HepG2 (cell line): ENCODE results near the gene POLH. TPM values are rescaled to one million over a fixed set of nuclear protein-coding genes. Genes with fewer than 3 reads are reported as not detected.

Source experiments
- ATAC-seq: fragments of 200-7000 bp; cut with Tn5 transposase; 3 replicates; pipeline ENCODE4 v1.9.1; 2020; ENCODE audit warnings: mild to moderate bottlenecking, moderate library complexity
- BruUV-seq: library from RNA; stranded (reverse); fragments of 400-500 nt; replicated peaks from 2 replicates; lab custom pipeline; 2021; lab: Mats Ljungman, UMichigan
- CTCF ChIA-PET: fragments of 300-600 bp; formaldehyde crosslinking; extraction: SDS; loops from one replicate; lab custom pipeline; 2021; ENCODE audit warnings: low total read pairs, inconsistent platforms, low intra/inter-chr PET ratio; lab: Yijun Ruan, JAX
- POLR2A ChIA-PET: fragments of 350-600 bp; sonication (Branson Sonifier 250); formaldehyde crosslinking; loops from one replicate; lab custom pipeline; 2020; ENCODE audit warnings: antibody characterized with exemption, inconsistent platforms; lab: Yijun Ruan, JAX
- DNase-seq: peaks from one replicate; pipeline ENCODE4 v3.0.0-alpha.2; 2015; ENCODE audit warnings: low spot score
- FAIRE-seq: peaks from 3 replicates; lab custom pipeline; 2011; peaks lifted over from hg19 to GRCh38; lab: Jason Lieb, UNC
- H2AFZ ChIP-seq: one replicate; pipeline ENCODE4 v1.6.1; 2011; ENCODE audit warnings: low read length, inconsistent platforms
- H3K27ac ChIP-seq: fragments of 300-600 bp; 3 replicates; pipeline ENCODE4 v1.8.0; 2011; ENCODE audit warnings: mixed run types, mild to moderate bottlenecking, mixed read lengths, low read length, inconsistent platforms; ENCODE audit not compliant: insufficient read depth; ENCODE audit errors: extremely low read length
- H3K27me3 ChIP-seq, 2 experiments: fragments of 200-600 bp in 1 of 2; 2 replicates in 1 of 2; 3 replicates in 1 of 2; pipeline versions ENCODE4 v1.6.0 to v1.8.0; 2011; ENCODE audit warnings: low read length in 2 of 2, mild to moderate bottlenecking in 2 of 2, moderate library complexity in 2 of 2, inconsistent platforms in 1 of 2; ENCODE audit not compliant: insufficient read depth in 2 of 2, control insufficient read depth in 1 of 2
- H3K36me3 ChIP-seq, 2 experiments: fragments of 200-600 bp in 1 of 2; replicated peaks in 1 of 2; 2 replicates in 1 of 2; 3 replicates in 1 of 2; pipeline versions ENCODE4 v1.5.1 to v1.8.0; 2011; ENCODE audit warnings: low read length in 2 of 2, inconsistent platforms in 1 of 2; ENCODE audit not compliant: insufficient read depth in 2 of 2, control insufficient read depth in 1 of 2
- H3K4me1 ChIP-seq: 2 replicates; pipeline ENCODE4 v1.5.1; 2012; ENCODE audit warnings: low read length, inconsistent platforms; ENCODE audit not compliant: insufficient read depth
- H3K4me2 ChIP-seq: 2 replicates; pipeline ENCODE4 v1.6.0; 2011; ENCODE audit warnings: low read depth, low read length, inconsistent platforms
- H3K4me3 ChIP-seq, 3 experiments: fragments of 200-600 bp in 1 of 3; sonication (generic), shearing (Covaris generic) in 1 of 3; replicated peaks in 1 of 3; 2 replicates each; pipeline ENCODE4 v1.5.1; 2011 to 2016; ENCODE audit warnings: low read length in 3 of 3, inconsistent platforms in 2 of 3, low read depth in 2 of 3, mild to moderate bottlenecking in 2 of 3, control low read depth in 1 of 3, mixed read lengths in 1 of 3; ENCODE audit not compliant: insufficient read depth in 1 of 3
- H3K79me2 ChIP-seq: one replicate; pipeline ENCODE4 v1.6.1; 2011; ENCODE audit warnings: low read length, inconsistent platforms; ENCODE audit not compliant: insufficient read depth
- H3K9ac ChIP-seq: 2 replicates; pipeline ENCODE4 v1.6.0; 2011; ENCODE audit warnings: mild to moderate bottlenecking, low read depth, low read length, inconsistent platforms; ENCODE audit not compliant: insufficient read depth
- H3K9me3 ChIP-seq: 2 replicates; pipeline ENCODE4 v1.5.1; 2012; ENCODE audit warnings: mild to moderate bottlenecking, low read length
- H4K20me1 ChIP-seq: 2 replicates; pipeline ENCODE4 v1.6.0; 2011; ENCODE audit warnings: inconsistent platforms, mild to moderate bottlenecking, low read length, moderate library complexity; ENCODE audit not compliant: insufficient read depth
- ELF3 ChIP-seq: IDR thresholded peaks from 2 replicates; pipeline ENCODE4 v1.6.1; 2016; ENCODE audit warnings: missing genetic modification reagents, missing compliant biosample characterization
- MAFF ChIP-seq: IDR thresholded peaks from 2 replicates; pipeline ENCODE4 v1.6.1; 2011; ENCODE audit warnings: low read depth, low read length, improper control_type of control experiment
- RAD21 ChIP-seq: fragments of 450-650 bp; formaldehyde crosslinking; IDR thresholded peaks from 2 replicates; pipeline ENCODE4 v1.5.0; 2020; ENCODE audit warnings: mild to moderate bottlenecking
- RXRA ChIP-seq: sonication (generic); formaldehyde crosslinking; IDR thresholded peaks from 2 replicates; pipeline ENCODE4 v1.5.1; 2020; ENCODE audit warnings: missing genetic modification reagents
- ZFP37 ChIP-seq: sonication (generic); formaldehyde crosslinking; IDR thresholded peaks from 2 replicates; pipeline ENCODE4 v1.4.0; 2020; ENCODE audit warnings: missing genetic modification reagents, borderline replicate concordance
- ZNF460 ChIP-seq: sonication (generic); formaldehyde crosslinking; IDR thresholded peaks from 2 replicates; pipeline ENCODE4 v1.5.1; 2020; ENCODE audit warnings: missing genetic modification reagents, mild to moderate bottlenecking, borderline replicate concordance
- WGBS: methylation state at CpG from one replicate; pipeline ENCODE4 v1.1.6; 2017; ENCODE audit warnings: low lambda C conversion rate; 5-methylcytosine and 5-hydroxymethylcytosine counted together
- in situ Hi-C: cut with HindIII; loops from 2 replicates; pipeline ENCODE4 v1.10.0; 2017; ENCODE audit warnings: low pct_unique_long_range_greater_than_20kb; ENCODE audit not compliant: extremely low pct_ligation_motif_present
- intact Hi-C: fragments of 100-400 bp; cut with micrococcal nuclease; formaldehyde crosslinking; loops from one replicate; pipeline ENCODE4 v1.10.0; 2022; ENCODE audit not compliant: unreplicated experiment
- polyA plus RNA-seq, 8 experiments: library from polyadenylated mRNA; depleted of rRNA in 3 of 8; stranded (reverse) in 7 of 8; unstranded in 1 of 8; fragments of >200 nt; fragmentation: Illumina TruSeq in 4 of 8; extraction: Trizol in 4 of 8; gene quantifications; 2 replicates each; pipeline versions ENCODE4 v1.2.1 to v1.2.3, GENCODE V29; 2011 to 2016; ENCODE audit warnings: low read depth in 4 of 8, missing spikeins in 1 of 8, mixed read lengths in 1 of 8; ENCODE audit not compliant: insufficient read depth in 1 of 8
- total RNA-seq, 5 experiments: library from RNA; depleted of rRNA; stranded (reverse); fragments of >200 nt; fragmentation: Illumina TruSeq; extraction: Trizol; gene quantifications; 2 replicates each; pipeline ENCODE4 v1.2.3, GENCODE V29; 2016; ENCODE audit warnings: low read depth in 1 of 5
- TF ChIP-seq, protein P1 (sequence below): sonication (generic); formaldehyde crosslinking; IDR thresholded peaks from 2 replicates; pipeline ENCODE4 v1.9.0; 2021; ENCODE audit warnings: missing genetic modification reagents, mild to moderate bottlenecking, borderline replicate concordance
- TF ChIP-seq, protein P2 (sequence below): sonication (generic); formaldehyde crosslinking; IDR thresholded peaks from 2 replicates; pipeline ENCODE4 v1.5.0; 2020; ENCODE audit warnings: missing genetic modification reagents

Gene POLH
- total and polyA plus RNA-seq, 2 of the 13 experiments (the other 11 are each of a cell fraction or from before 2014, with no cell fraction given), result 11.6 to 25.0 TPM

DNA sequence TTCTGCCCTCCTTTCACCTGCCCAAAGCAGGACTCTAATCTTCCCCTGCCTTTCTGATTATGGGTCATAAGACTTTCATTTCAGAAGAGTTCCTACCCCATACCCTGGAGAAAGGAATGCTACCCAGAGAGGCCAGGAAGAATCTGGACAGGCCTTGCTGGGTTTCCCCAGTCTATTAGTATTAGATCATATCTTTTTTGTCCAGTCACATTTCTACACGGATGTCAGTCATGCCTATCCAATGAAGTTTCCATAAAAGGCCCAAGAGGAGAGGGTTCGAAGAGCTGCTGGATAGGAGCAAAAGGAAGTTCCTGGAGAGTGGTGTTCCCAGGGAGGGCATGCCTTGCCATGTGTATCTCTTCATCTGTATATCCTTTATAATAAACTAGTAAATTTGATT lies 3.2 kb downstream of the POLH start:
- in situ Hi-C loops, result no loop called here

DNA sequence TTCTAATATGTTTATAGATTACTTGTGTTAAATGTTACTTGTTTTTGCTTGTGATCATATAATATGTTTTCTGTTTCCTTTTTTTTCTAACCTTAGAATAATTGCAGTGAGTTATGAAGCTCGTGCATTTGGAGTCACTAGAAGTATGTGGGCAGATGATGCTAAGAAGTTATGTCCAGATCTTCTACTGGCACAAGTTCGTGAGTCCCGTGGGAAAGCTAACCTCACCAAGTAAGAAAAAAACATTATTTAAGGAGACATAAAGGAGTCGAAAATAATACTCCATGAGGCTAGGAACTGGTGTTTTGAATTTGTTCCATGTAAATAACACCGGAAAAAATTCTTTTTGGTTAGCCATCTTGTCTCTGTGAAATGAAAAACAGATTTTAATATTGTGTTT lies 6.9 kb downstream of the POLH start:
- ChIA-PET POLR2A (no interaction called here), CTCF (no interaction called here)
- in situ Hi-C loops (no loop called here), intact Hi-C loops (no loop called here)
- no peak overlapping the region for H3K9ac ChIP-seq
- H3K27me3 ChIP-seq, result no peaks in the 10 kb centered on the region
- H4K20me1 ChIP-seq, result no peaks in the 10 kb centered on the region
- H3K27ac ChIP-seq, result no peak overlapping the region
- H2AFZ ChIP-seq, result no peak overlapping the region
- no peak overlapping the region for H3K4me2 ChIP-seq
- peaks cover 18% of the 10 kb centered on the region for H3K4me1 ChIP-seq
- H3K9me3 ChIP-seq, result no peaks in the 10 kb centered on the region
- 91% methylated on average over 5 of the region's 5 CpGs for WGBS
- no peak overlapping the region for H3K4me3 ChIP-seq
- no TSS peak for BruUV-seq
- TF ChIP-seq ZFP37 (CRISPR knock-in tag), result no peak
- no peak for TF ChIP-seq RAD21 (CRISPR knock-in tag)
- no peak for TF ChIP-seq RXRA (CRISPR knock-in tag)
- TF ChIP-seq, protein P1, sequence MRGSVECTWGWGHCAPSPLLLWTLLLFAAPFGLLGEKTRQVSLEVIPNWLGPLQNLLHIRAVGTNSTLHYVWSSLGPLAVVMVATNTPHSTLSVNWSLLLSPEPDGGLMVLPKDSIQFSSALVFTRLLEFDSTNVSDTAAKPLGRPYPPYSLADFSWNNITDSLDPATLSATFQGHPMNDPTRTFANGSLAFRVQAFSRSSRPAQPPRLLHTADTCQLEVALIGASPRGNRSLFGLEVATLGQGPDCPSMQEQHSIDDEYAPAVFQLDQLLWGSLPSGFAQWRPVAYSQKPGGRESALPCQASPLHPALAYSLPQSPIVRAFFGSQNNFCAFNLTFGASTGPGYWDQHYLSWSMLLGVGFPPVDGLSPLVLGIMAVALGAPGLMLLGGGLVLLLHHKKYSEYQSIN (CRISPR knock-in tag), result no peak
- TF ChIP-seq ZNF460 (CRISPR knock-in tag), result no peak
- TF ChIP-seq, protein P2, sequence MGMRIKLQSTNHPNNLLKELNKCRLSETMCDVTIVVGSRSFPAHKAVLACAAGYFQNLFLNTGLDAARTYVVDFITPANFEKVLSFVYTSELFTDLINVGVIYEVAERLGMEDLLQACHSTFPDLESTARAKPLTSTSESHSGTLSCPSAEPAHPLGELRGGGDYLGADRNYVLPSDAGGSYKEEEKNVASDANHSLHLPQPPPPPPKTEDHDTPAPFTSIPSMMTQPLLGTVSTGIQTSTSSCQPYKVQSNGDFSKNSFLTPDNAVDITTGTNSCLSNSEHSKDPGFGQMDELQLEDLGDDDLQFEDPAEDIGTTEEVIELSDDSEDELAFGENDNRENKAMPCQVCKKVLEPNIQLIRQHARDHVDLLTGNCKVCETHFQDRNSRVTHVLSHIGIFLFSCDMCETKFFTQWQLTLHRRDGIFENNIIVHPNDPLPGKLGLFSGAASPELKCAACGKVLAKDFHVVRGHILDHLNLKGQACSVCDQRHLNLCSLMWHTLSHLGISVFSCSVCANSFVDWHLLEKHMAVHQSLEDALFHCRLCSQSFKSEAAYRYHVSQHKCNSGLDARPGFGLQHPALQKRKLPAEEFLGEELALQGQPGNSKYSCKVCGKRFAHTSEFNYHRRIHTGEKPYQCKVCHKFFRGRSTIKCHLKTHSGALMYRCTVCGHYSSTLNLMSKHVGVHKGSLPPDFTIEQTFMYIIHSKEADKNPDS (CRISPR knock-in tag), result no peak
- peaks cover 21% of the 10 kb centered on the region for H3K79me2 ChIP-seq
- ATAC-seq (no peak), DNase-seq (no peak), FAIRE-seq (no peak)
- peaks cover 16 to 58% of the 10 kb centered on the region in 2 experiments for H3K36me3 ChIP-seq

More for the DNA sequence above, 3.2 kb downstream of the POLH start:
- Histone ChIP-seq H2AFZ (no peak overlapping the region), H3K4me3 (peak overlapping the region in 1 of 3 experiments; percentile 18; a peak in 1 of 6 replicates), H4K20me1 (no peaks in the 10 kb centered on the region), H3K4me2 (peak overlapping the region; percentile 86), H3K9ac (peak overlapping the region; percentile 27; the same call in 1 of the 2 replicates), H3K4me1 (peaks cover 27% of the 10 kb centered on the region), H3K36me3 (peaks cover 5 to 24% of the 10 kb centered on the region in 2 experiments; a peak in 4 of 5 replicates), H3K9me3 (no peaks in the 10 kb centered on the region), H3K27me3 (no peaks in the 10 kb centered on the region; a peak in 1 of 5 replicates), H3K79me2 (peaks cover 54% of the 10 kb centered on the region), H3K27ac (peak overlapping the region; percentile 54)
- CTCF ChIA-PET, result no interaction called here
- FAIRE-seq (no peak), DNase-seq (peak; percentile 16), ATAC-seq (no peak)
- BruUV-seq, result no TSS peak
- POLR2A ChIA-PET, result interaction anchor here (0.9 kb wide), 1 partner anchor 9 kb away, joined by 3 read pairs; no protein-coding TSS in a partner anchor
- intact Hi-C loops, result loop anchor here (5.0 kb wide), 1 partner anchor 62 kb away; the partner anchor contains the start of genes POLR1C and YIPF3
- 62% methylated on average over 2 of the region's 2 CpGs for WGBS
- TF ChIP-seq ELF3 (CRISPR knock-in tag) (0 out of 2 replicates have a peak, but pooled peaks have one; percentile 16), MAFF (no peak)
